Liver (tissue), 9 donors: ENCODE measurements around the gene ZNF284. TPM values are rescaled to one million over a fixed set of nuclear protein-coding genes. Genes with fewer than 3 reads are reported as not detected.

ENCODE experiments used
- DNase-seq: peaks from one replicate; pipeline ENCODE4 v3.0.0-alpha.2; 2017; ENCODE audit warnings: low spot score
- H3K27ac ChIP-seq, 2 donors: one replicate each; pipeline ENCODE4 v1.7.0; 2013; ENCODE audit warnings: inconsistent platforms in 2 of 2, low read length in 2 of 2, control low read depth in 1 of 2, low read depth in 1 of 2, mild to moderate bottlenecking in 1 of 2
- H3K27me3 ChIP-seq, 4 donors: one replicate each; pipeline versions ENCODE4 v1.6.1 to v1.7.0; 2013; ENCODE audit warnings: low read length in 3 of 4, inconsistent platforms in 1 of 4, mild to moderate bottlenecking in 1 of 4, moderate library complexity in 1 of 4; ENCODE audit not compliant: control insufficient read depth in 4 of 4, insufficient read depth in 4 of 4
- H3K36me3 ChIP-seq, 4 donors: one replicate each; pipeline versions ENCODE4 v1.6.1 to v1.7.0; 2013; ENCODE audit warnings: low read length in 3 of 4, mild to moderate bottlenecking in 3 of 4, low read depth in 1 of 4, moderate library complexity in 1 of 4; ENCODE audit not compliant: control insufficient read depth in 4 of 4, insufficient read depth in 3 of 4
- H3K4me1 ChIP-seq, 4 donors: one replicate each; pipeline versions ENCODE4 v1.6.1 to v1.7.0; 2013; ENCODE audit warnings: low read length in 3 of 4, mild to moderate bottlenecking in 3 of 4, moderate library complexity in 1 of 4; ENCODE audit not compliant: control insufficient read depth in 4 of 4, insufficient read depth in 4 of 4
- H3K4me3 ChIP-seq, 3 donors: one replicate each; pipeline versions ENCODE4 v1.6.1 to v1.7.0; 2013; ENCODE audit warnings: low read length in 3 of 3, control low read depth in 1 of 3, low read depth in 1 of 3, mild to moderate bottlenecking in 1 of 3
- H3K9ac ChIP-seq, 2 donors: one replicate each; pipeline ENCODE4 v1.7.0; 2013; ENCODE audit warnings: low read length in 2 of 2, mild to moderate bottlenecking in 2 of 2, moderate library complexity in 2 of 2, control low read depth in 1 of 2, low read depth in 1 of 2
- H3K9me3 ChIP-seq, 4 donors: one replicate each; pipeline versions ENCODE4 v1.6.1 to v1.7.0; 2013; ENCODE audit warnings: low read length in 3 of 4; ENCODE audit not compliant: control insufficient read depth in 4 of 4
- ATF3 ChIP-seq: IDR thresholded peaks from 2 replicates; pipeline ENCODE4 v1.6.1; 2016; ENCODE audit warnings: antibody characterized with exemption
- CTCF ChIP-seq: fragments of 150-350 bp; IDR thresholded peaks from 2 replicates; pipeline ENCODE4 v1.5.1; 2017; ENCODE audit warnings: improper control_type of control experiment, low read depth, low read length; ENCODE audit not compliant: missing input control
- EGR1 ChIP-seq, 2 donors: IDR thresholded peaks; 2 replicates each; pipeline ENCODE4 v1.6.1; 2016 to 2018; ENCODE audit warnings: antibody characterized with exemption in 2 of 2, low read depth in 2 of 2
- FOXA1 ChIP-seq: IDR thresholded peaks from 2 replicates; pipeline ENCODE4 v1.6.1; 2016; ENCODE audit warnings: antibody characterized with exemption
- FOXA2 ChIP-seq: IDR thresholded peaks from 2 replicates; pipeline ENCODE4 v1.6.1; 2016; ENCODE audit warnings: antibody characterized with exemption
- HNF4A ChIP-seq, 2 donors: conservative IDR thresholded peaks; 2 replicates each; pipeline ENCODE4 v1.6.1; 2016; ENCODE audit warnings: antibody characterized with exemption in 2 of 2, mild to moderate bottlenecking in 2 of 2
- HNF4G ChIP-seq: IDR thresholded peaks from 2 replicates; pipeline ENCODE4 v1.6.1; 2016; ENCODE audit warnings: antibody characterized with exemption
- JUND ChIP-seq, 2 donors: IDR thresholded peaks; 2 replicates each; pipeline ENCODE4 v1.6.1; 2016; ENCODE audit warnings: antibody characterized with exemption in 2 of 2
- MAX ChIP-seq: IDR thresholded peaks from 2 replicates; pipeline ENCODE4 v1.6.1; 2016; ENCODE audit warnings: antibody characterized with exemption
- NR2F2 ChIP-seq: IDR thresholded peaks from 2 replicates; pipeline ENCODE4 v1.6.1; 2016; ENCODE audit warnings: antibody characterized with exemption
- RAD21 ChIP-seq, 2 donors: IDR thresholded peaks; 2 replicates each; pipeline ENCODE4 v1.6.1; 2016; ENCODE audit warnings: antibody characterized with exemption in 2 of 2, mild to moderate bottlenecking in 2 of 2
- REST ChIP-seq: IDR thresholded peaks from 2 replicates; pipeline ENCODE4 v1.6.1; 2016; ENCODE audit warnings: antibody characterized with exemption, mild to moderate bottlenecking
- RXRA ChIP-seq, 2 donors: IDR thresholded peaks; 2 replicates each; pipeline ENCODE4 v1.6.1; 2017 to 2018; ENCODE audit warnings: antibody characterized with exemption in 2 of 2, mild to moderate bottlenecking in 1 of 2
- YY1 ChIP-seq: IDR thresholded peaks from 2 replicates; pipeline ENCODE4 v1.6.1; 2016; ENCODE audit warnings: antibody characterized with exemption, mild to moderate bottlenecking
- ZBTB33 ChIP-seq: IDR thresholded peaks from 2 replicates; pipeline ENCODE4 v1.6.1; 2016; ENCODE audit warnings: antibody characterized with exemption
- WGBS: extraction: QIAGEN DNeasy Blood & Tissue Kit; methylation state at CpG from one replicate; pipeline ENCODE4 v1.1.7; 2013; 5-methylcytosine and 5-hydroxymethylcytosine counted together
- polyA plus RNA-seq, 2 donors: library from polyadenylated mRNA; stranded (reverse) in 1 of 2; unstranded in 1 of 2; fragments of 200-250 nt in 1 of 2; fragments of >200 nt in 1 of 2; fragmentation: Nextera tagmentation in 1 of 2; extraction: Ambion mirVana in 1 of 2; gene quantifications; one replicate each; pipeline versions ENCODE4 v1.2.1 to v1.2.3, GENCODE V29; 2013 to 2015
- total RNA-seq, 2 donors: library from RNA; depleted of rRNA; stranded (reverse); fragments of >200 nt; gene quantifications; one replicate each; pipeline ENCODE4 v1.2.3, GENCODE V29; 2014
- donor health status: healthy.
- donor health status: healthy.
- donor health status: healthy.
- donor health status: healthy.
- donor health status: healthy.

The ZNF284 gene
- total and polyA plus RNA-seq, 4 donors: 0.32 to 1.0 (median 0.61) TPM

- Histone ChIP-seq H3K9ac (no peak overlapping the region), H3K36me3 (peaks cover 6 to 49% (median 38%) of the 10 kb centered on the region in 4 donors), H3K9me3 (peaks cover 3 to 40% (median 38%) of the 10 kb centered on the region in 4 donors), H3K4me1 (peaks cover 0 to 17% (median 14%) of the 10 kb centered on the region in 4 donors), H3K27ac (no peak overlapping the region), H3K27me3 (no peaks in the 10 kb centered on the region), H3K4me3 (peak overlapping the region in 2 of 3 donors; percentile 24 to 44)
- TF ChIP-seq MAX: no peak
- no peak for TF ChIP-seq JUND (IDR thresholded peaks at IDR 0.05)
- no peak for TF ChIP-seq FOXA2
- TF ChIP-seq RXRA (IDR thresholded peaks at IDR 0.05): no peak
- TF ChIP-seq NR2F2: no peak
- TF ChIP-seq ATF3: no peak
- TF ChIP-seq REST: no peak
- no peak for TF ChIP-seq YY1
- no peak for TF ChIP-seq ZBTB33
- TF ChIP-seq FOXA1: no peak
- TF ChIP-seq HNF4G: no peak
- no peak for TF ChIP-seq EGR1 (IDR thresholded peaks at IDR 0.05; ENCODE audit: low read depth in 2 of 2)
- TF ChIP-seq RAD21 (IDR thresholded peaks at IDR 0.05): no peak
- no peak for DNase-seq
- WGBS: 97% methylated on average over 5 of the region's 5 CpGs
Observed at GRCh38 chr19:44055870-44056269, 16.1 kb upstream of the ZNF284 start.

GRCh38 chr19:44059229-44059628 is 12.7 kb upstream of the ZNF284 start:
- DNase-seq: no peak
- TF ChIP-seq HNF4A (conservative IDR thresholded peaks at IDR 0.05) (no peak), REST (no peak), MAX (no peak), CTCF (no peak)
- Histone ChIP-seq H3K4me3 (peak overlapping the region in 2 of 3 donors; percentile 37 to 66), H3K9ac (no peak overlapping the region), H3K9me3 (peaks cover 4 to 64% (median 60%) of the 10 kb centered on the region in 4 donors), H3K4me1 (no peaks in the 10 kb centered on the region), H3K27ac (no peak overlapping the region), H3K27me3 (no peaks in the 10 kb centered on the region), H3K36me3 (peaks cover 13 to 82% (median 69%) of the 10 kb centered on the region in 4 donors)
- 95% methylated on average over 2 of the region's 2 CpGs for WGBS
